GM19395 (cell line): Measurements from ENCODE around the gene COL21A1.

Experiments used
- ATAC-seq: cut with Tn5 transposase; IDR thresholded peaks from one replicate; pipeline ENCODE4 v1.9.1; 2021; ENCODE audit warnings: mild to moderate bottlenecking, moderate library complexity; ENCODE audit not compliant: unreplicated experiment

COL21A1 gene

DNA sequence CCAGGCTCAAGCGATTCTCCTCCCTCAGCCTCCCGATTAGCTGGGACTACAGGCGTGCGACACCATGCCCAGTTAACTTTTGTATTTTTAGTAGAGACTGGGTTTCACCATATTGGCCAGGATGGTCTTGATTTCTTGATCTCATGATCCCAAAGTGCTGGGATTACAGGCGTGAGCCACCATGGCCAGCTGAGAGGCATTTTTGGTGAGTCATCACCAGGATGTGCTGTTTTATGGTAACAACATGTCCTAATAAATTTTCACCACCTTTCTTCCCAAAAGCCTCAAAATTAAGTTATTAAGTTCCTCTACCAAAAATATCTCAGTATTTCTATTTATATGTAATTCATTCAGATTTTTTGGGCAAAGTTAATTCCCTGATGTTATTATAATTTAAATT lies 53.5 kb downstream of the COL21A1 start:
- ATAC-seq, result no peak

DNA sequence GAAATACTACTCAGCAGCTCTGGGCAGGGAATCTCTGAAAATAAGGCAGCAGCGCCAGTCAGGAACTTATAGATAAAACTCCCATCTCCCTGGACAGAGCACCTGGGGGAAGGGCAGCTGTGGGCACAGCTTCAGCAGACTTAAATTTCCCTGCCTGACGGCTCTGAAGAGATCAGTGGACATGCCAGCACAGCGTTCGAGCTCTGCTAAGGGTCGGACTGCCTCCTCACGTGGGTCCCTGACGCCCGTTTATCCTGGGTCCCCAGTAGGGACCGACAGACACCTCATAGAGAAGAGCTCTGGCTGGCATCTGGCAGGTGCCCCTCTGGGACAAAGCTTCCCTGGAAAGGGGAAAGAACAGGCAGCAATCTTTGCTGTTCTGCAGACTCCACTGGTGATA lies 59.0 kb downstream of the COL21A1 start:
- ATAC-seq, result no peak

DNA sequence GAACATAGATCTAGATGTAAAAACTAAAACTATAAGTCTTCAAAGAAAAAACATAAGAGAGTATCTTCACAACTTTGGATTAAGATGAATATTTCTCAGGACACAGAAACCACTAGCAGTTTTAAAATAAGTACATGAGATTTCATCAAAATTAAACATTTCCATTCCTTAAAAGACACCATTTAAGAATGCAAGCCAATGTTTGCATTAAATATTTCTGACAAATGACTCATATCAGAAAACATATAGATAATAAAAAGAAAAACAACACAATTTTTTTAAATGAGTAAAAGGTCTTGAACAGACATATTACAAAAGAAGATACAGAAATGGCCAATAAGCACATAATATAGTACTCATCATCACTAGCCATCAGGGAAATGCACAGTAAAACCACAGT lies 59.7 kb downstream of the COL21A1 start:
- no peak for ATAC-seq

DNA sequence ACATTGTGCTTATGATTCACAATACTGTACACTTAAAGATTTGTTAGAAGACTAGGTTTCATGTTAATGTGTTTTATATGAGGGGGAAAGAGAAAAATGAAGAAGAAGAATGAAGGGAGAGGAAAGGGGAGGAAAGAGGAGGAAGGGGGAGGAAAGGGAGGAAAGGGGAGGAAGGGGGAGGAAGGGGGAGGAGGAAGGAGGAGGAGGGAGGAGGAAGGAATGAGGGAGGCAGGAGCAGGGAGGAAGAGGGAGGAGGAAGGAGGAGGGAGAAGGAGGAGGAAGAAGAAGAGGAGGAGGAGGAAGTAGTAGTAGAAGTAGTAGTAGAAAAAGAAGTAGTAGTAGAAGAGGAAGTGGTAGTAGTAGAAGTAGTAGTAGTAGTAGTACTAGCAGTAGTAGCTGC lies 70.6 kb downstream of the COL21A1 start:
- no peak for ATAC-seq

DNA sequence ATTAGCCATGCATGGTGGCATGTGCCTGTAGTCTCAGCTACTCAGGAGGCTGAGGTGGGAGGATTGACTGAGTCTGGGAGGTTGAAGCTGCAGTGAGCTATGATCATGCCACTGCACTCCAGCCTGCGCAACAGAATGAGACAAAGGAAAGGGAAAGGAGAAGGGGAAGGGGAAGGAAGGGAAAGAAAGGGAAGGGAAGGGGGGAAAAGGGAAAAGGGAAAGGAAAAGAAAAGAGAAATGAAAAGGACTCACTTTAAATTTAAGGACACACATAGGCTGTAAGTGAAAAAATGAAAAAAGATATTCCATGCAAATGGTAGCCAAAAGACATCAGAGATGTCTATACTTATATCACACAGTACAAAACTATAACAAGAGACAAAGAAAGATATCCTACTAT lies 74.2 kb downstream of the COL21A1 start:
- ATAC-seq, result no peak

DNA sequence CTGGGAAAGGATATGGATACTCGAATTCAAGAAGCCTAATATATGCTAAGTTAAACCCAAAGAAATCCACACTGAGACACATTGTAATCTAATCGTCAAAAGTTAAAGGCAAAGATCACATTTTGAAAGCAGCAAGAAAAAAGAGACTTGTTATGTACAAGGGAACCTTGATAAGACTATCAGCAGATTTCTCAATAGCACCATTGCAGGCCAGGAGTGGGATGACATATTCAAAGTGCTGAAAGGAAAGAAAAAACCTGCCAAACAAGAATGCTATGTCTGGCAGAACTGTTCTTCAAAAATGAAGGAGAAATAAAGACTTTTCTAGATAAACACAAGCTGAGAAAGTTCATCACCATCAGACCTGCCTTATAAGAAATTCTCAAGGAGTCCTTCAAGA lies 75.2 kb downstream of the COL21A1 start:
- no peak for ATAC-seq

DNA sequence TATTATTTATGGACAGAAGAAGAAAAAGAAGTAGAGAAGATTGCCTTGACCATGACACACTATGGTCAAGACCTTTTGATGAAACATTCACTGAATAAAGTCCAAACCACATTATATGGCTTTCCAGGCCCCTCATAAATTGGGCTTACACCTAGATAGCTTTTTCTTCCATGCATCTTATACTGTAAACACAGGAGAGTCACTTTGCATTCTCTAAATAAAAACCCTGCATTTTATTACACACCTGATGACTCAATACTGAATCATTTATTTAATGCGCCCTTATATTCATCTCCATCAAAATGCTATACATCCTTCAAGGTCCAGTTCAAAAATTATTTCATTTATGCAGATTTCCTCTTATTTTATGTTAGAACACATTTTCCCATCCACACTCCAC lies 78.0 kb downstream of the COL21A1 start:
- ATAC-seq, result no peak

DNA sequence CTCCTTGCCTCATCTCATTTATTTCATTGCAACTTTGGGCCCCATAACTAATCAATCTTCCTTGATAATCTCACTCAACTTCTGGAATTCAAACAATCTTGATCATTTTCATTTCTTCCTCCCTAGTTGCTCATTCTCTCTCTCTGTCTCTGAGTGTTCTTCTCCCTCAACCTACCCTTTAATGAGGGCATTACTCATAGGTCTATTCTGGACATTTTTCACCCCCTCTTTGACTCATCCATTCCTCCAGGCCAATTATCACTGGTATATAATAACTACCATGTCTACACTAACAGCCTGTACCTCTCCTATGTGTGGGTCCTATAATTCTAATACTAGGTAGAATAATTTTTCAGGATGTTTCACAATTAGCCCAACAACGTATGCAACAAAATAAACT lies 78.8 kb downstream of the COL21A1 start:
- ATAC-seq, result no peak

DNA sequence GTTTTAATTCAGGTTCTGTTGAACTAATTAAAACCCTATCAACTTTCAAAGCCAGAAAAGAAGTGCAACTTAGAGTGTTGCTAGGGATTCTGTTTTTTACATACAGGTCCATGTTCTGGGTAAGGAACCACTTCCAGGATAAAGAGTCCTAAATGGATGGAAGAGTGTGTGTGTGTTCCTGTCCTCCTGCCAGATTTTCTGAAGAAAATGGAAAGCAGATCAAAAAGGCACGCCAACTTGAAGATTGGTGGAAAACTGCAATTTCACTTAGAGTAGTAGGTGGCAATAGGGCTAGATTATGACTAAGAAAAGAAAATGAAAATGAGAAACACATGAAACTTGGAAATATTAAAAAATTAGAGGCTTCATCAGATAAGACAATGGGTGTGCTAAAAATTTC lies 85.3 kb downstream of the COL21A1 start:
- no peak for ATAC-seq

DNA sequence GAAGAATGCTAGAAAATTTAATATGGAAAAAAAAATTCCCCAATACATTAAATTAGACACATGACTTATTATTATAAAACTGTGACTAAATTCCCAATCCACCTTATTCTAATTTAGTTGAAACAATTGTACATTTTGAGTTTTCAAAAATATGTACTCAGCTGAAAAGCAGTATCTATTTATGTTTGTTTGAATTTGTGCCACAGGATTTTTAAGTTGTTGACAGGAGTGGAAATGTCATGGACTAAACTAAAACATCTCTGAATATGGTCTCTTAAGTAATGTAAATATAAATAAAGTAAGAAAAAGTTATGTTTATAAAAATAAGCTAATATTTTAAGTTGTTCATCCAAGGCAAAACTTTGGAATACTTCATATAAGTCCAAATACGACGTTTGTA lies 86.9 kb downstream of the COL21A1 start:
- no peak for ATAC-seq

DNA sequence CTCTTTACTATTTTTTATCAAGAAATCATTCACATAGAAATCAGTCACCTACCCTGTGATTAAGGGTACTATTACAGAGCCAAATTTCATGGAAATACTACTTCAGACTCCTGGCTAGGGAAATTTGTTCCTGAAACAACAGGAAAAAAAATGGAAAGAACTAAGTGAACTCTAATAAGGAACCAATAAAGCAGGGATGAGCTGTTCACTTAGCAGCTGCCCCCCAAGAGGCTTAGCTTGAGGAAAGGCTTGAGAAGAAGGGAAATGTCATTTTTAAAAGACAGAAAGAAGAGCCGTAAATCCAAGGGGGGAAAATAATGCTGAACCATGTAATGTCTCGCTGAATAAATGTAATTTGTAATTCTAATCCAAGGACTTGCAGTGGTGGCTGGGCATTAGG lies 88.8 kb downstream of the COL21A1 start:
- no peak for ATAC-seq

DNA sequence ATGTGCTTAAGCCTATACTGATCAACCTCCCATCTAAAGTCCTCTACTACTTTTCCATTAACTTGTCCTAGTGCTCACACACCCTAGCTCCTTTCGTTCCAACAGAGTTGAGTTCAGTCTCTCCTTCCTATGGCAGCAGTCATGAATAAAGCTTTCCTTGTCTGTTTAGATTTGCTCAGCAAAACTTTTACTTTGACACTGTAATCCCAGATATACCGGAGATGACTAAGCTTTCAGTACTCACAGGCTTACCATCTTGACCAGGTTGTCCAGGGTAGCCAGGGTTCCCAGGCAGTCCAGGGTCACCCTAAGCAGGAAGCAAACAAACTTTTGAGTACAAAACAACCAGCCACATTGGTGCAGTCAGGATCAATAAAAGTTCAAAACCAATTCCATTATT lies 90.7 kb downstream of the COL21A1 start:
- no peak for ATAC-seq

DNA sequence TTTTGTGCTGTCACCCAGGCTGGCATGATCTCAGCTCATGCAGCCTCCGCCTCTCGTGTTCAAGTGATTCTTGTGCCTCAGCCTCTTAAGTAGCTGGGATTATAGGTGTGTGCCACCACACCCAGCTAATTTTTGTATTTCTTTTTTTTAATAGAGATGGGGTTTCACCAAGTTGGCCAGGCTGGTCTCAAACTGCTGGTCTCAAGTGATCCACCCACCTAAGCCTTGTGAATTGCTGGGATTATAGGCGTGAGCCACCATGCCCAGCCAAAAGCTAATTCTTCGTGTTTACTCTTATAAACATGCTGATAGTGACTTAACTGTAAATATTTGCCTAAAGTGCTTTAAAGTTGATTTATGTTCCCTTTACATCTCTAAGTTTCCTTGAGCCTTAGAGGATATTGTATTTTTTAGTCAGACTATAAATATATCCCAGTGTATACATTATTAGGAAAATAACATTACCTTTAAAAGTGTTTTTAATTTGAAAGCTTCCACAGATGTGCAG lies 91.7 kb downstream of the COL21A1 start:
- ATAC-seq, result no peak

DNA sequence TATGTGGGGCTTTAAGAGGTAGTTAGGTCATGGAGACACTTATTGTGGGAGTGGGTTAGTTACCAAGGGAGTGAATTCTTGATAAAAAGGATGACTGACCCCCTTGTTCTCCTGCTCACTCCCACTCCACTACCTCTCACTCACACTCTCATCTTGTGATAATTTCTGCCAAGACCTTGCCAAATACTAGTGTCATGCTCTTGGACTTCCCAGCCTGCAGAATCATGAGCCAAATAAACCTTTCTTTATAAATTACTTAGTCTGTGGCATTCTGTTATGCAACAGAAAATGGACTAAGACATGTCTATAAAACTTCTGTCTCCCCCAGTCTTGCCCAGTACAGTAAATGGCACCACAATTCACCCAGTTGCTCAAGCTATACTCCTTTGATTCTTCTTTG lies 93.3 kb downstream of the COL21A1 start:
- ATAC-seq, result no peak

DNA sequence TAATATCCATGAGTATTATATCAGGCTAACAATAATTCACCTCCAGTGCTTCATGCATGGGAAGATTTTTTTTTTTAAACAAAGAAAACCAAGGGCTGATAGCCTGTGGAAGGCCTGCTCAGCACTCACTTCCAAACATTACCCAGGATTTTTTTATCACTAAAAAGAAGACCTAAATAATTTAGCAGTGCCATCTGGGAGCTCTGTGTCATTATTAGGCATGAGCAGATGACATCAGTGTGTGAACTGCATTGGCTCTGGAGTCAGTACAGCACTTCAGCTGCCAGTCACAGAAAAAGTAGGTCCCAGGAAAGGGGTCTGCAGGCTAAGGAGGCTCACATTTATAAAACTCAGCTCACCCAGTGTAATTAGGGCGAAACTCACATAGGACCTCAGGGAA lies 94.8 kb downstream of the COL21A1 start:
- ATAC-seq, result no peak

DNA sequence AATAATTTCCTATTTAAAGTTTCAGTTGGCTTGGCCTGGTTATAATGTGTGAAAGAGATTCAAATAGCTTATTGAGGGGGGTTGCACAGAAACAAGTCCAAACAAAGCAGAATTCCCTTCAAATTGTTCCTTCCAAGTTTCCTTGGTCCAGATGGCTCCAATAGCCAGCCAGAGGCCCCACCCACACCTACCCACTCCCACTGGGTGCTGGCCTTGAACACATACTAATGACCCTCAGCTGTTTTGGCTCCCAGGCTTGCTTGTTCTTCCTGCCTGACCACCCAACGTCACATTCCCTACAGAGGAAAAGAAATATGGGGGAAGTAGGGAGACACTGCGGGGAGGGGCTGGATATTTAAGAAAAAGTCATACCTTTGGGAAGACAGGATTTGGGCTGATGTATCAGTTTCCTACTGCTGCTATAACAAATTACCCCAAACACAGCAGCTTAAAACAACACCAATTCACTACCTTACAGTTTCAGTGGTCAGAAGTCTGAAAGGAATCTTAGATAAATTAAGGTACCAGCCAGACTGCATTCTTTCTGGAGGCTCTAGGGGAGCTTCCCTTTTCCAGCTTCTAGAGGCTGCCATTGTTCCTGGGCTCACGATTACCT lies 95.7 kb downstream of the COL21A1 start:
- no peak for ATAC-seq

DNA sequence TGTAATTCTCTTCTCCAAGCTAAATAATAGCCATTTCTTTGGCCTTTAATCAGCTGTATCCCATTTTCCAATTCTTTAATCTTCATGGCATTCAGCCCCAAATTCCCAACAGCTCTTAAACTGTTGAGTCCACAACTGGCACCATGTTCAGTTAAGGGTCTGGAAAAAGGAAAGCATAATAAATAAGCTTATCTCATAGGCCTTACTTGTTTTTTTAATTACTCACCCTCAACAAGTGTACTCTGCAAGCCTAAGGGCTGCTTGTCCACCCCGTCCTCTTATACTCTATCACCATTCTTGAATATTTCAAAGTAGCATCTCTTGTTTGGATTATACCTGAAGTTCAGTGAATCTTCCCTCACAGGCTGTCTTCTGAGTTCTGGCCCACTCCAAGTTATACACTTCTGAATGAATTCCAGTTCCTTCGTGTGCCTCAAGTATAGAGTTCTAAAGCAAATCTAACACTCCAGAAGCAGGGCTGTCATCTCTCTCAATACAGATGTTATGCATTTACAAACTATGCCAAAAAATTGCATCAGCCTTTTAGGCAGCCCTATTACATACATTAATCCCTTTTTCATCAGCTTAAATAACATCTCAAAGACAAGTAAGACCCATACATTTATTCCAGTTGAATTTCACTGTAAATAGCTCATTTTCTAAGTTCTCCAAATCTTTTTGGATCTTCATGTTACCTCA lies 98.7 kb downstream of the COL21A1 start:
- no peak for ATAC-seq

DNA sequence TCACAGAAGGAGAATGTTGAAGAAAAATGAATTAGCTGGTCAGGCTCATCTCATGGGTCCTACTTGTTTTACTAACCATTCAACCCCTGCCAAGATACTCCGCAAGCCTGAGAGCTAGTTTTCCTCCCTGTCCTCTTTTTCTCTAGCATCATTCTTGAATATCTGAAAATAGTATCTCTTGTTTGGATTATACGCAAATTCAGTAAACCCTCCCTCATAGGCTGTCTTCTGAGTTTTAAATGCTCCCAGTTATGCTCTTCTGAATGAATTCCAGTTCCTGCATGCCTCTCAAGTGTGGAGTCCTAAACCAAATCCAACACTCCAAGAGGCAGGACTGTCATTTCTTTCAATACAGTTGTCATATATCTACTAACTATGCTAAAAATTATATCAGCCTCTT lies 99.6 kb downstream of the COL21A1 start:
- ATAC-seq, result no peak

DNA sequence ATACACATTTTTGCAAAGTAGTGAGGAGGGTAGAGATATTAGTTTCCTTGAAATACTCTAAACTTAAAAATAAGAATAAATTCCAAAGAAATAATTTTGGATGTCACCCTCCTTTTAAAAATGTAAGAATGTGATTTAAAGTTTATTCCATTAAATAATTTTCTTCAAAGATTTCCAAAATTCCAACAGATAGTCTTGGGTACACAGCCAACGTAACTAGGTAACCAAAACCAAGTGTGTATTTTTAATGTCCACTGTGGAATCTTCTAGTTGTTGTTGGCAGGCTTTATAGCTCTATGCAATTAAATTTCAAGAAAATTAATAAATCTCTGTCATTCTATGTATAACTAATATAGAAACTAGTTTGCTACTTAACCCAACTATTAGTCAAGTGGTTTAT lies 101.3 kb downstream of the COL21A1 start:
- no peak for ATAC-seq

DNA sequence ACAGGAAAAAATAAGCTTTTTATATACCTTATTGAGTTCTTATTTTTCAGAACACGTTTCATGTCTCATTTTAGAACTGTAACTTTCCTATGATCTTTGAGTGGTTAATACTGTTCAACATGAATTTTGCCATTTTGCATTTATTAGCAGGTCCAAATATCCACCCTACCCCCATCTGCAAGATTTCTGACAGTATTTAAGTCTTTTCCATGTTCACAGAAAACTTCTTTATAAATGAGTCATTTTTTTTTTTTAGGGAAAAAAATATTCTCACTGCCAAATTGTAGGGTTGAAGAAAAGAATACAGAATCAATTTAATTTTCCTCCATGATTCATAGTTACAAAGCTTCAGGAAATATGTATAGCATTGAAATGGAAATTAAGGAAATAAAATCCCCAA lies 101.8 kb downstream of the COL21A1 start:
- no peak for ATAC-seq

DNA sequence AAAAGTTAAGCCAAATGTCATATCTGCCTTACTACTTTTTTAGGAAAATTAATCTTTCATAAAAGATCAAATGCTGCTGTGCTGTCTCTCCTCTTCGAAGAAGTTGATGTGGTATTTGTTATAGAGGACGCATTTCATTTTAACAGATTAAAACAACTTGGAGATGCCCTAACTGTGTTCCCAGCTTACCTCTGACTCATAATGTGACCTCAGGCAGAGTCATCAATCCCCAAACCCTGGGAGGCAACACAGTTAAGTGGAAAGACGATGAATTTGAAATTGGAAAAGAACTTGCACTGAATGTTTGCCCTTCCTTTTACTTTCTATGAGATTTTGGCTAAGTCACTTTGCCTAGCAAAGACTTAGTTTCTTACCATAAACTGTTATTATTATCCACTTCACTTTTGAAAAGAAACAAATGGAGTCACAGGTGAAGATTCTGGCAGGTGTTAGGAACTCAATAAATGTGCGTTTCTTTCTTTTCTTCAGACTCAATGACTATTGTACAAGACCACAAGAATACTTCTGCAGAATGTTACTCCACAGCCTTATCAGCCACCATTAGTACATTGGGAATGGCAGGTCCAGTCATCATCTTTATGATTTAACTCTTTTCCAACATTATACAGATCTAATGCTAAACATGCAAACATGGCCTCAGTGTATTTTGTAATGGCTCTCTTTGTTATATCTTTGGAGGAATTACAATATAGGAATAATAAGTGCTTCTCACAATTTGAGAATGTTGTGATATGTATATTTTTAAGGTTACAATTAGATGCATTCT lies 102.6 kb downstream of the COL21A1 start:
- ATAC-seq, result no peak

DNA sequence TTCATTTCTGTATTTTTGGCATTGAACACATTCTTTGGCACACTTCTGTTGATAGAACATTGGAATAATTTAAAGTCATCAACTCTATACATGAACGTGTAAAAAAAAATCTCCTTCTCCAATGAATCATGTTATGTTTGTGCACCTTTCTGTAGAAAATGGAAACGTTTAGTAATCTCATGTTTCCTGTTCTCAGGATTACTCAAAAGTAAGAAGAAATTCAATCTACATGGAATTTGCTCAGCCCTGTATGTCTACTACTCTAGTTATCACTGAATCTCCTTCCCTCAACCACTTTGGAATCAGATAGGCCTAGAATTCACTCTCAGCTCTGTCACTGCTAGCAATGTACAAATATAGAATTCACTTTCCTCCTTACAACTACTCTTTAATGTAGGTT lies 103.6 kb downstream of the COL21A1 start:
- no peak for ATAC-seq
